Posterior cingulate gyrus (tissue), 11 donors: ENCODE measurements around the gene DNASE1L3.
A peak's percentile ranks its signal among the peaks of the same experiment; 100 is the strongest.

Experiments
- DNase-seq, 10 donors: peaks; one replicate each; pipeline versions ENCODE4 v3.0.0 to v3.0.0-alpha.2; 2020 to 2021; ENCODE audit warnings: mixed read lengths in 3 of 10
- intact Hi-C: fragments of 100-400 bp; cut with DNase I; formaldehyde crosslinking; loops from one replicate; pipeline ENCODE4 v1.15.1; 2023

The DNASE1L3 gene

GRCh38 chr3:58164906-58165821 is 45.6 kb downstream of the DNASE1L3 start:
- peak in 1 of 10 donors; percentile 73 for DNase-seq

GRCh38 chr3:58164199-58164879 is 46.4 kb downstream of the DNASE1L3 start:
- DNase-seq = peak in 2 of 10 donors; percentile 40 to 85
- intact Hi-C loops = no loop called here

More at GRCh38 chr3:58164906-58165821, 45.6 kb downstream of the DNASE1L3 start:
- intact Hi-C loops = no loop called here

GRCh38 chr3:58163234-58163633 is 47.5 kb downstream of the DNASE1L3 start:
- intact Hi-C loops = no loop called here
- peak in 1 of 10 donors; percentile 62 for DNase-seq

GRCh38 chr3:58161435-58162398 is 49.1 kb downstream of the DNASE1L3 start:
- intact Hi-C loops = no loop called here
- DNase-seq = peak in 1 of 10 donors; percentile 56

- DNase-seq = no peak
- intact Hi-C loops = no loop called here
These were observed 50.4 kb downstream of the DNASE1L3 start for GRCh38 chr3:58160399-58160798.

- no peak for DNase-seq
- intact Hi-C loops = no loop called here
These were observed 52.2 kb downstream of the DNASE1L3 start for GRCh38 chr3:58158442-58159153.

GRCh38 chr3:58157700-58158099 is 53.1 kb downstream of the DNASE1L3 start:
- intact Hi-C loops = no loop called here
- no peak for DNase-seq

GRCh38 chr3:58155838-58156237 is 54.9 kb downstream of the DNASE1L3 start:
- DNase-seq = no peak
- intact Hi-C loops = no loop called here

GRCh38 chr3:58154626-58155449 is 55.9 kb downstream of the DNASE1L3 start:
- intact Hi-C loops = no loop called here
- peak in 1 of 10 donors; percentile 41 for DNase-seq

GRCh38 chr3:58153371-58153770 is 57.4 kb downstream of the DNASE1L3 start:
- intact Hi-C loops = no loop called here
- DNase-seq = no peak

- intact Hi-C loops = no loop called here
- DNase-seq = no peak
These were observed 58.4 kb downstream of the DNASE1L3 start for GRCh38 chr3:58152225-58153015.

GRCh38 chr3:58151637-58152036 is 59.1 kb downstream of the DNASE1L3 start:
- intact Hi-C loops = no loop called here
- peak; percentile 47 to 95 (median 70) for DNase-seq

GRCh38 chr3:58150810-58151199 is 60.0 kb downstream of the DNASE1L3 start:
- intact Hi-C loops = no loop called here
- DNase-seq = no peak

GRCh38 chr3:58150130-58150809 is 60.5 kb downstream of the DNASE1L3 start:
- no peak for DNase-seq
- intact Hi-C loops = no loop called here

- intact Hi-C loops = no loop called here
- DNase-seq = no peak
These were observed 62.7 kb downstream of the DNASE1L3 start for GRCh38 chr3:58148049-58148448.

GRCh38 chr3:58144478-58145325 is 66.1 kb downstream of the DNASE1L3 start:
- intact Hi-C loops = no loop called here
- DNase-seq = no peak
